Keratinocyte (primary cell): ENCODE measurements around the gene RALY. TPM values are rescaled to one million over a fixed set of nuclear protein-coding genes. Genes with fewer than 3 reads are reported as not detected.

ENCODE experiments used
- DNase-seq: peaks from one replicate; pipeline ENCODE4 v3.0.0-alpha.2; 2011; ENCODE audit warnings: low read depth, missing footprints, low spot score
- FAIRE-seq: peaks from 2 replicates; lab custom pipeline; 2011; peaks lifted over from hg19 to GRCh38; lab: Jason Lieb, UNC
- H2AFZ ChIP-seq: 2 replicates; pipeline ENCODE4 v1.6.0; 2012; ENCODE audit warnings: low read length, control low read depth, inconsistent platforms; ENCODE audit not compliant: control insufficient read depth
- H3K27ac ChIP-seq: 2 replicates; pipeline ENCODE4 v1.5.1; 2011; ENCODE audit warnings: low read length; ENCODE audit not compliant: control insufficient read depth, insufficient read depth
- H3K27me3 ChIP-seq: 3 replicates; pipeline ENCODE4 v1.6.0; 2011; ENCODE audit warnings: low read length; ENCODE audit not compliant: control insufficient read depth, insufficient read depth; ENCODE audit errors: extremely low read depth
- H3K36me3 ChIP-seq, 2 experiments: 2 replicates in 1 of 2; 3 replicates in 1 of 2; pipeline ENCODE4 v1.5.1; 2011; ENCODE audit warnings: low read length in 2 of 2, mild to moderate bottlenecking in 1 of 2; ENCODE audit not compliant: control insufficient read depth in 2 of 2, insufficient read depth in 2 of 2; ENCODE audit errors: extremely low read depth in 1 of 2
- H3K4me1 ChIP-seq: 3 replicates; pipeline ENCODE4 v1.5.1; 2011; ENCODE audit warnings: low read length; ENCODE audit not compliant: control insufficient read depth, insufficient read depth; ENCODE audit errors: extremely low read depth
- H3K4me2 ChIP-seq: 3 replicates; pipeline ENCODE4 v1.6.0; 2011; ENCODE audit warnings: low read depth, low read length; ENCODE audit not compliant: control insufficient read depth, insufficient read depth; ENCODE audit errors: extremely low read depth
- H3K4me3 ChIP-seq, 3 experiments: fragments of 200-600 bp in 1 of 3; sonication (generic) in 1 of 3; 2 replicates in 2 of 3; 3 replicates in 1 of 3; pipeline ENCODE4 v1.5.1; 2011 to 2016; ENCODE audit warnings: low read length in 3 of 3, mild to moderate bottlenecking in 3 of 3, control low read depth in 2 of 3, inconsistent platforms in 1 of 3, low read depth in 1 of 3, mixed read lengths in 1 of 3, mixed run types in 1 of 3, moderate library complexity in 1 of 3; ENCODE audit not compliant: control insufficient read depth in 2 of 3, insufficient read depth in 2 of 3; ENCODE audit errors: extremely low read depth in 1 of 3
- H3K79me2 ChIP-seq: 2 replicates; pipeline ENCODE4 v1.6.0; 2012; ENCODE audit warnings: low read length; ENCODE audit not compliant: control insufficient read depth, insufficient read depth
- H3K9ac ChIP-seq: 3 replicates; pipeline ENCODE4 v1.6.0; 2011; ENCODE audit warnings: low read length; ENCODE audit not compliant: control insufficient read depth, insufficient read depth; ENCODE audit errors: extremely low read depth
- H3K9me1 ChIP-seq: 3 replicates; pipeline ENCODE4 v1.6.0; 2011; ENCODE audit warnings: low read length; ENCODE audit not compliant: control insufficient read depth, insufficient read depth; ENCODE audit errors: extremely low read depth
- H3K9me3 ChIP-seq: 2 replicates; pipeline ENCODE4 v1.5.1; 2012; ENCODE audit warnings: low read depth, low read length; ENCODE audit not compliant: control insufficient read depth
- H4K20me1 ChIP-seq: 3 replicates; pipeline ENCODE4 v1.6.0; 2011; ENCODE audit warnings: low read length; ENCODE audit not compliant: control insufficient read depth, insufficient read depth; ENCODE audit errors: extremely low read depth
- CTCF ChIP-seq, 3 experiments: IDR thresholded peaks in 1 of 3; conservative IDR thresholded peaks in 1 of 3; optimal IDR thresholded peaks in 1 of 3; 2 replicates in 2 of 3; 3 replicates in 1 of 3; pipeline versions ENCODE3 to v1.5.1; 2011; ENCODE audit warnings: low read length in 3 of 3, mild to moderate bottlenecking in 3 of 3, moderate library complexity in 2 of 3, control low read depth in 1 of 3, inconsistent platforms in 1 of 3; ENCODE audit not compliant: insufficient read depth in 2 of 3; ENCODE audit errors: extremely low read depth in 1 of 3
- EZH2 ChIP-seq: IDR thresholded peaks from one replicate; pipeline ENCODE4 v1.6.1; 2012; ENCODE audit warnings: inconsistent platforms, mild to moderate bottlenecking, low read length, moderate library complexity
- dilution Hi-C: fragments of 300-500 bp; cut with MboI; formaldehyde crosslinking; loops from one replicate; pipeline ENCODE4 v1.7.0; 2020; ENCODE audit warnings: low sequenced_read_pairs; ENCODE audit not compliant: extremely low pct_ligation_motif_present
- polyA plus RNA-seq, 5 experiments: library from polyadenylated mRNA; depleted of rRNA in 3 of 5; stranded (reverse) in 3 of 5; stranded (forward) in 1 of 5; unstranded in 1 of 5; fragments of >200 nt; gene quantifications; 1 replicate in 1 of 5; 2 replicates in 3 of 5; 3 replicates in 1 of 5; pipeline versions ENCODE4 v1.2.1 to v1.2.3, GENCODE V29; 2011 to 2012; ENCODE audit warnings: missing spikeins in 2 of 5, low read depth in 1 of 5, low replicate concordance in 1 of 5

RALY gene
- polyA plus RNA-seq, 1 donor (not counting 4 experiments of a cell fraction or from before 2014, with no cell fraction given) = 118 TPM

DNA sequence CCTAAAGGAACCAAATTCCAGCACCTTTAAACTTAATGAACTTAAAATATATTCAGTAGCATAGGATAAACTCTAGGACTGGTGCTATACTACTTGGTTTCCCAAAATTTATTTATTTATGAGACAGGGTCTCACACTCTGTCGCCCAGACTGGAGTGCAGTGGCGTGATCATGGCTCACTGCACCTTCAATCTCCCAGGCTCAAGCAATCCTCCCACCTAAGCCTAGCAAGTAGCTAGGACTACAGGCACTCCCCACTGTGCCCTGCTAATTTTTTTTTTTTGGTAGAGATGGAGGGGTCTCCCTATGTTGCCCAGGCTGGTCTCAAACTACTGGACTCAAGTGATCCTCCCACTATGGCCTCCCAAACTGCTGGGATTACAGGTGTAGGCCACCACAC is 96.9 kb downstream of the RALY start:
- Histone ChIP-seq H3K9me3 (no peaks in the 10 kb centered on the region), H3K4me2 (no peak overlapping the region), H3K9ac (no peak overlapping the region), H3K9me1 (peaks cover 3% of the 10 kb centered on the region), H3K4me1 (no peaks in the 10 kb centered on the region), H3K27me3 (no peaks in the 10 kb centered on the region), H3K79me2 (peaks cover 7% of the 10 kb centered on the region), H2AFZ (no peak overlapping the region), H3K27ac (no peak overlapping the region), H3K36me3 (peaks cover 31 to 56% of the 10 kb centered on the region in 2 experiments), H4K20me1 (peaks cover 31% of the 10 kb centered on the region), H3K4me3 (no peak overlapping the region)
- dilution Hi-C loops = no loop called here
- DNase-seq = no peak
- FAIRE-seq = no peak
- TF ChIP-seq EZH2 = no peak
- TF ChIP-seq CTCF (optimal IDR thresholded peaks at IDR 0.05 in 1 of 3, IDR thresholded peaks at IDR 0.05 in 1 of 3, conservative IDR thresholded peaks at IDR 0.05 in 1 of 3; ENCODE audit: extremely low read depth in 1 of 3, insufficient read depth in 2 of 3, low read length in 3 of 3) = no peak

DNA sequence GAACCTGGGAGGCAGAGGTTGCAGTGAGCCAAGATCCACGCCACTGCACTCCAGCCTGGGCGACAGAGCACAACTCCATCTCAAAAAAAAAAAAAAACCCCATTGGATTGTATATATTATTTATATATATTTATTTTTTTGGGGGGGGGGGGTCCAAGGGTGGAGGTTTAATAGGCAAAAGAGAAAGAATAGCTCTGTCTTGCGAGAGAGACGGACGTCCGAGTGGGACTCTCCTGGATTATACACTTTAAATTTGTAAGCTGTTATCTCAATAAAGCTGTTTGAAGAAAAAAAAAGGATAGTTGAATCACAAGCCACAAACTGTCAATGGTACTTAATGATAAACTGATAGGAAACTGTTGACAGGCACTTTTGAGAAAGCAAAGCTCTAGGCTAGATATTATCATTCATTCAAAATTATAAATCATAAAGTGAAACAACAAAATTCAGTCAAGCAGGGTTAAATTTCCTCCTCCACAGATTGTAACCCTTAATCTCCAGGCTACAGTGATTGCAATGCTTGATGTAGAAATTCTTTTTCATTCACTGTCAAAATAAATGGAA is 98.0 kb downstream of the RALY start:
- Histone ChIP-seq H3K9me1 (peaks cover 3% of the 10 kb centered on the region), H3K27me3 (no peaks in the 10 kb centered on the region), H3K4me1 (no peaks in the 10 kb centered on the region), H3K9me3 (no peaks in the 10 kb centered on the region), H3K4me3 (no peak overlapping the region), H3K27ac (no peak overlapping the region), H4K20me1 (peaks cover 37% of the 10 kb centered on the region), H3K79me2 (peaks cover 15% of the 10 kb centered on the region), H3K4me2 (no peak overlapping the region), H3K9ac (no peak overlapping the region), H3K36me3 (peaks cover 36 to 59% of the 10 kb centered on the region in 2 experiments), H2AFZ (no peak overlapping the region)
- TF ChIP-seq CTCF (optimal IDR thresholded peaks at IDR 0.05 in 1 of 3, IDR thresholded peaks at IDR 0.05 in 1 of 3, conservative IDR thresholded peaks at IDR 0.05 in 1 of 3; ENCODE audit: extremely low read depth in 1 of 3, insufficient read depth in 2 of 3, low read length in 3 of 3) = no peak
- TF ChIP-seq EZH2 = no peak
- dilution Hi-C loops = no loop called here
- FAIRE-seq = no peak
- DNase-seq = no peak
